RWPE1 (cell line): ENCODE results near the gene ZNF219.

Experiments used
- CTCF ChIA-PET: fragments of 350-600 bp; sonication (Branson Sonifier 250); formaldehyde crosslinking; extraction: SDS; loops from one replicate; lab custom pipeline; 2021; lab: Yijun Ruan, JAX
- POLR2A ChIA-PET: fragments of 400-600 bp; formaldehyde crosslinking; extraction: SDS; loops from one replicate; lab custom pipeline; 2020; ENCODE audit warnings: antibody characterized with exemption; ENCODE audit not compliant: low non-redundant PET; lab: Yijun Ruan, JAX
- DNase-seq: peaks from one replicate; pipeline ENCODE4 v3.0.0; 2012; ENCODE audit warnings: low spot score
- H3K27ac ChIP-seq: fragments of 450-650 bp; 2 replicates; pipeline ENCODE4 v1.5.1; 2017
- TF ChIP-seq, protein P1 (sequence below): fragments of 450-650 bp; conservative IDR thresholded peaks from 2 replicates; pipeline ENCODE4 v1.5.1; 2017; ENCODE audit warnings: low read depth, mild to moderate bottlenecking

The ZNF219 gene

DNA sequence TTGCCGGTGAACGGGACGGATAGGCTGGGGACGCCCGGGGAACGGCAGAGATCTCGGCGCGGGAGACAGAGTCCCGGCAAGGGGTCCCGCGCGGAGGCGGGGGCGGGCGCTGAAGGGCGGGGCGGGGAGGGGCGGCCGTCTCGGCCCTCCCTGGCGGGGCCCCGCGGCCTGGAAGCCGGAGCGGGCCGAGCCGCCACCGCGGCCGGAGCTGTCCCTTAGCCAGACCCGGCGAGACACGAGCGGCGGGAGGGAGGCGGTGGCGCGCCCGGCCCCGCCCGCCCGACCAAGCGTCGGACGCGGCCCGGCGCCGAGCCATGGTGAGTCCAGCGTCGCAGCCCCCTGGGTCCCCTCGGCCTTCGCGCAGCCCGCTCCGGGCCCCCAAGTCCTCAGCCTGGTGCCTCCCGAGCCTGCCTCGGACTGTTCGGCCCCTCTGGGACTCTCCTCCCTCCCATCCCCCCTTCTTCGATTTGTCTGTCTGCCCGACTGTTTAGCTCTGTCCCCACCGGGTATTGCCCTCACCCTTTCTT, 28.3 kb downstream of the ZNF219 start, which contains the start of gene ARHGEF40:
ARHGEF40 (plus strand) TSS at position 222 of the 527 bp plus-strand sequence; CDS start at position 315, 93 bp downstream.
- DNase-seq = peak; percentile 43
- POLR2A ChIA-PET = interaction anchor here (1.1 to 1.4 kb wide), 2 partner anchors 24 to 35 kb away, joined by 3 to 4 read pairs; no protein-coding TSS in a partner anchor
- peak within 1 kb of the TSS; percentile 83 for H3K27ac ChIP-seq
- CTCF ChIA-PET = interaction anchor here (0.5 to 3.0 kb wide), 7 partner anchors 17 to 571 kb away, joined by 3 to 31 read pairs (median 6); no protein-coding TSS in a partner anchor
- TF ChIP-seq, protein P1, sequence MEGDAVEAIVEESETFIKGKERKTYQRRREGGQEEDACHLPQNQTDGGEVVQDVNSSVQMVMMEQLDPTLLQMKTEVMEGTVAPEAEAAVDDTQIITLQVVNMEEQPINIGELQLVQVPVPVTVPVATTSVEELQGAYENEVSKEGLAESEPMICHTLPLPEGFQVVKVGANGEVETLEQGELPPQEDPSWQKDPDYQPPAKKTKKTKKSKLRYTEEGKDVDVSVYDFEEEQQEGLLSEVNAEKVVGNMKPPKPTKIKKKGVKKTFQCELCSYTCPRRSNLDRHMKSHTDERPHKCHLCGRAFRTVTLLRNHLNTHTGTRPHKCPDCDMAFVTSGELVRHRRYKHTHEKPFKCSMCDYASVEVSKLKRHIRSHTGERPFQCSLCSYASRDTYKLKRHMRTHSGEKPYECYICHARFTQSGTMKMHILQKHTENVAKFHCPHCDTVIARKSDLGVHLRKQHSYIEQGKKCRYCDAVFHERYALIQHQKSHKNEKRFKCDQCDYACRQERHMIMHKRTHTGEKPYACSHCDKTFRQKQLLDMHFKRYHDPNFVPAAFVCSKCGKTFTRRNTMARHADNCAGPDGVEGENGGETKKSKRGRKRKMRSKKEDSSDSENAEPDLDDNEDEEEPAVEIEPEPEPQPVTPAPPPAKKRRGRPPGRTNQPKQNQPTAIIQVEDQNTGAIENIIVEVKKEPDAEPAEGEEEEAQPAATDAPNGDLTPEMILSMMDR = no peak

DNA sequence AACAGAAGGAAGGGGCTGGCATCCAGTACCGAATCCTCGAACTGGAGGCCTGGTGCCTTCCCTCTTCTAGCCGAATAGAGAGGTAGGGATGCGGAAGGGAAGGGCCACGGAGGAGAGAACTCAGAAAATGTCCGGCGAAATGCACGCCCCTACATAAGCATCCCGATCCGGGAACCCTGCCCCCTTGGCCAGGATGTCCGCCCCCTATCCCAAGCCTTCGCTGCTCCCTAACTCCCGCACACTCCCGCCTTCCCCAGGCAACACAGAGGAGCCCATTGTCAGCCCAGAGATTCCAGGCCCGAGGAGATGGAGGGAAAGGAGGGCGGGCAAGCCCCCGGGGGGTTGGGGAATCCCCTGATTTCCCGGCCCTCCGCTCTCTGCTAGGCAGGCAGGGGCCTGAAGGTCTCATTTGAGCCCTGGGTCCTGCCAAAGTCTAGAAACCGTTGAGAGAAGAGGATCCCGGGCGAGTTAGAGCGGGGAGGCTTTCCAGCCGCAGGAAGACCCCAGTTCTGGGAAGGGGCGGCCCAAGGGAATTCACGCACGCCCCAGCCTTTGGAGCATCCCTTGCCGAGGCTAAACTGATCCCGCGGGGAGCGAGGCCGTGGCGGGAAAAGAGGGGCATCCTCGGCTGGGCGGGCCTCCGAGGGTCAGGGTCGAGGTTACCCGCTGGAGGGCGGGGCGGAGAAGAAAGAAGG, 28.9 kb downstream of the ZNF219 start:
- TF ChIP-seq, protein P1 = no peak
- CTCF ChIA-PET = interaction anchor here (0.7 to 3.0 kb wide), 7 partner anchors 23 to 453 kb away, joined by 3 to 70 read pairs (median 12); partner anchors contain the start of gene TMEM253
- peak overlapping the region; percentile 83 for H3K27ac ChIP-seq
- POLR2A ChIA-PET = interaction anchor here (1.1 kb wide), 1 partner anchor 24 kb away, joined by 3 read pairs; no protein-coding TSS in a partner anchor
- DNase-seq = peak; percentile 11

DNA sequence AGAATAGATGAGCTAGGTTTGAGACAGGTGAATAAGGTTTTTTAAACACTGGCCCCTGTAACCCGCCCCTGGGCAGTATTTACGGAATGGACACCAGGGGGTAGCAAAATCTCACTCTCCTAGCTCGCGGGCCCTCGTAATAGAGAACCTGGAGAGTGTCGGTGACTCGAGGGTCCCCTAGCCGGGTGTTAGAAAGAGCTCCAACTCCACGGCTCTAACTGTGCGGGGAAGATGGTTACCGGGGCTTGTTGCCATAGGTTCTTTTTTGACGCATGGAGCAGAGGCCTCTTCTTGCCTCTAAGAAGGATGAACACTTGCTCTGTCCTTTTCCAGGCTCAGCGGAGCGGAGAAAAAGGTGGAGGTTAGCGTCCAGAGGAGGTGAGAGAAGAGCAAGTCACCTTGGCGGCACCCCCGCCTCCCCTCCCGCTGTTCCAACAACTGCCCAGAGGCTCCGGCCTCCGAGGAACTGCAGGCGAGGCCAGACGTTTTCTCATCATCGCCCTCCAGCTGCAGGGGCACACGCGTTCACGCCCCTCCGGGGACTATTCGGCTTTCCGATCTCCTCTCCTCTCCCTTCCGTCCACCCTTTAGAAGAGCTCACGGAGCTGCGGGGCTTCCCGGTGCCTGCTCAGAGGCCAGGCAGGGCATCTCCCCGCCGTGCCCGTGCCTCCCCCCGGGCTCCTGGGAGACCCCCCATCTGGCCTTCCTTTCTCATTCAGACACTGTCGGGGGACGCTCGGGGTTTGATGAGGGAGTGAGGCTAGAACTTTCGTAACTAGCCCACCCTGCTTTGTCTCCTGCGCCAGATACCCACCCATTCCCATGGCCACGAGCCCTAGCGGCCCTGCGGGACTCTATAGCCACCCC, 29.7 kb downstream of the ZNF219 start:
- ChIA-PET POLR2A (interaction anchor here (0.6 kb wide), 1 partner anchor 202 kb away, joined by 6 read pairs; no protein-coding TSS in a partner anchor), CTCF (interaction anchor here (0.5 to 3.0 kb wide), 14 partner anchors 8 to 453 kb away, joined by 3 to 70 read pairs (median 4); partner anchors contain the start of genes RNASE7 and TMEM253)
- H3K27ac ChIP-seq = no peak overlapping the region; the same call in 1 of the 2 replicates
- DNase-seq = peak; percentile 78
- TF ChIP-seq, protein P1 = peak; percentile 71

DNA sequence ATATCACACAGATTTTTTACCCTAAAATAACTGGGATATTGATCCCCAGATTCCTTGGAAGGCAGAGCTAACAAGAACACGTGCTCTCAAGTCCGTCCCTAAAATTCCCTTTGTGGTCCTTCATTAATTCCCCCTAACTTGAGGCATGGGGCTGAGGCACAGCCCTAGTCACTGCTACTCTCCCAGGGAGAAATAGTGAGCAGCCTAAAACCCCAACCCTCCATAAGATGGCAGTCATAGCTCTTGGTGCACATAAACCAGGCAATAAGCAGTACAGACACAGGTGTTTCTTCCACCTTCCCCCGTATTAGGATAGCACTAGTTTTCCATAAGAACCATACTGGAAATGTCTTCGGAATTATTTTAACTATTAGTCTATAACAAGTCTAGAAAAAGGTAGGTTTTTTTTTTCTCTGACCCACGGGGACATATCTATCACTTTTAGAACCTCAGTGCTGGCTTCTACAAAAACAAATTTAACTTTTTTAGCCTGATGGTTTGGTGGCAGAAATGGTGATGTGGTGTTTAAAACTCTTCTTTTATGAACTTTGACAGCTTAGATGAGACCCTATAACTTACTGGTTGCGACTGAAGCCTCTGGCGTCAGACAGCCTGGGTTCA, 31.5 kb downstream of the ZNF219 start:
- no peak overlapping the region for H3K27ac ChIP-seq
- TF ChIP-seq, protein P1 = no peak
- ChIA-PET CTCF (interaction anchor here (0.6 to 3.0 kb wide), 9 partner anchors 25 to 84 kb away, joined by 3 to 70 read pairs (median 4); partner anchors contain the start of genes RNASE7 and TMEM253), POLR2A (no interaction called here)
- DNase-seq = peak; percentile 36

DNA sequence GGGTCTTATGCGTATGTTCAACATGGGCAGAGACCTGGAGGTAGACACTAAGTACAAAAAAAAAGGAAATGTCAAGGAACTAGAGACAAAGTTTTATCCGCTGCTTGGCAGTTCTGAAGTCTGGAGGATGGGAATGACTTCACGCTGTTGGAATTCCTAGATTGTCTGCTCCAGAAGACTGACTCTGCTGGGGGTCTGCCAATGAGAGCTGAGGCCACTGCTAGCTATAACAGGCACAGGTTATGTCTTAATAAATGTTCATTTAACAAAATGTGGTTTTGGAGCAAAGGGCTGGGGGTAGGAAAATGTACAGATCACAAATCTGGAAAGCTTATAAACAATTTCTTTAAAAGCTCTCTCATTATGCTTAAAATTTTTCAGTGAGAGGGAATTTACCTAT, 35.0 kb downstream of the ZNF219 start:
- TF ChIP-seq, protein P1 = no peak
- DNase-seq = no peak
- POLR2A ChIA-PET = no interaction called here
- no peak overlapping the region for H3K27ac ChIP-seq
- CTCF ChIA-PET = no interaction called here
